Suprapubic skin (tissue), 4 donors: ENCODE results near the gene ATP2A1.
"Not testable (repeated sequence)": the region's sequence is repeated elsewhere in the genome, so short reads cannot be mapped to it uniquely, and the experiment has no call there.

Source experiments
- EP300 ChIP-seq: sonication (generic); formaldehyde crosslinking; IDR thresholded peaks from one replicate; pipeline ENCODE4 v1.6.1; 2017; ENCODE audit warnings: antibody characterized with exemption
- POLR2A ChIP-seq, 2 donors: fragments of 450-650 bp; IDR thresholded peaks; one replicate each; pipeline ENCODE4 v1.6.1; 2017; ENCODE audit warnings: antibody characterized with exemption in 2 of 2, mild to moderate bottlenecking in 2 of 2, moderate library complexity in 2 of 2
- POLR2AphosphoS5 ChIP-seq, 3 donors: sonication (generic); formaldehyde crosslinking; IDR thresholded peaks; one replicate each; pipeline ENCODE4 v1.6.1; 2017; ENCODE audit warnings: antibody characterized with exemption in 3 of 3
- TF ChIP-seq, protein P1 (sequence below), 2 donors: fragments of 200-600 bp in 1 of 2; fragments of 450-650 bp in 1 of 2; sonication (generic) in 1 of 2; IDR thresholded peaks; one replicate each; pipeline ENCODE4 v1.5.1; 2016 to 2019; ENCODE audit warnings: antibody characterized with exemption in 2 of 2, mild to moderate bottlenecking in 1 of 2, moderate library complexity in 1 of 2

DNA sequence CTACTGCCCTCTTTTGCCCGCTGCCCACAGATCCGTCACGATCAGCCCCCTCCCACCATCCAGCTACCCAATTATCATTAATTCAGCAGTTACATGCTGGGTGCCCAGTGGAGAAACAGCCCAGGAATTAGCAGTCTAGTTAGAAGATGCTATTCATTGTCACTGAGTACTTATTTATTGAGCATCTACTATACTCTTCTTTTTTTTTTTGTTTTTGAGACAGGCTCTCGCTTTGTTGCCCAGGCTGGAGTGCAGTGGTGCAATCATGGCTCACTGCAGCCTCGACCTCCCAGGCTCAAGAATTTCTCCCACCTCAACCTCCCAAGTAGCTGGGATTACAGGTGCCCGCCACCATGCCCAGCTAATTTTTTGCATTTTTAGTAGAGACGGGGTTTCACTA lies 61.5 kb downstream of the ATP2A1 start:
- not testable (repeated sequence) for TF ChIP-seq POLR2A (IDR thresholded peaks at IDR 0.05); EP300; POLR2AphosphoS5 (IDR thresholded peaks at IDR 0.05)
- TF ChIP-seq, protein P1, sequence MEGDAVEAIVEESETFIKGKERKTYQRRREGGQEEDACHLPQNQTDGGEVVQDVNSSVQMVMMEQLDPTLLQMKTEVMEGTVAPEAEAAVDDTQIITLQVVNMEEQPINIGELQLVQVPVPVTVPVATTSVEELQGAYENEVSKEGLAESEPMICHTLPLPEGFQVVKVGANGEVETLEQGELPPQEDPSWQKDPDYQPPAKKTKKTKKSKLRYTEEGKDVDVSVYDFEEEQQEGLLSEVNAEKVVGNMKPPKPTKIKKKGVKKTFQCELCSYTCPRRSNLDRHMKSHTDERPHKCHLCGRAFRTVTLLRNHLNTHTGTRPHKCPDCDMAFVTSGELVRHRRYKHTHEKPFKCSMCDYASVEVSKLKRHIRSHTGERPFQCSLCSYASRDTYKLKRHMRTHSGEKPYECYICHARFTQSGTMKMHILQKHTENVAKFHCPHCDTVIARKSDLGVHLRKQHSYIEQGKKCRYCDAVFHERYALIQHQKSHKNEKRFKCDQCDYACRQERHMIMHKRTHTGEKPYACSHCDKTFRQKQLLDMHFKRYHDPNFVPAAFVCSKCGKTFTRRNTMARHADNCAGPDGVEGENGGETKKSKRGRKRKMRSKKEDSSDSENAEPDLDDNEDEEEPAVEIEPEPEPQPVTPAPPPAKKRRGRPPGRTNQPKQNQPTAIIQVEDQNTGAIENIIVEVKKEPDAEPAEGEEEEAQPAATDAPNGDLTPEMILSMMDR (IDR thresholded peaks at IDR 0.05), result not testable (repeated sequence)
